Measurements from ENCODE around the gene IGSF21. TPM values are rescaled to one million over a fixed set of nuclear protein-coding genes. Genes with fewer than 3 reads are reported as not detected.

IGSF21 gene
- total RNA-seq, 4 donors from 2014 or later = 0.26 to 2.7 (median 0.88) TPM; not detected in 1

DNA sequence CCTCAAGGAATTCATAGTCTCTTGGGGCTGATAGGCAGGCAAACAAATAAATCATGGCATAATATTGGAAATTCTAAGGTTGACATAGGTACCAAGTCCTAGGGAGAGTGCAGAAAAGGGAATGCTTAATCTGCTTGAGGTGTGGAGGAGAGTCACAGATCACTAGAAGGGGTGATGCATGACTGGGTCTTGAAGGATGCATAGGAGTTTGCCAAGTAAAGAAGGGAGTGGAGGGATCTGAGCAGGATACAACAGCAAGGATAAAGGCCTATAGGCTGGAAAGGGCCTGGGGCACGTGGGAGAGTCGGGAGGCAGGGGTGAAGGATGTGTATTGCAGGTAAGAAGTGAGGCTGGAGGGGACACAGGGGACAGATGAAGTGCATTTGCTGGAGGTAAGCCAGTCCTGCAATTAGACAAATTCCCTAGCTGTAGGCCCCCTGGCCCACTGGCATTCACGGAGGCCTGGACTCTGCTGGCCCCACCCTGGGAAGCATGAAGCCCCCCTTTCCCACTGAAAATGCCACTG lies 15.9 kb downstream of the IGSF21 start:
- DNase-seq = no peak
- H3K4me1 ChIP-seq = no peaks in the 10 kb centered on the region
- TF ChIP-seq, protein P1, sequence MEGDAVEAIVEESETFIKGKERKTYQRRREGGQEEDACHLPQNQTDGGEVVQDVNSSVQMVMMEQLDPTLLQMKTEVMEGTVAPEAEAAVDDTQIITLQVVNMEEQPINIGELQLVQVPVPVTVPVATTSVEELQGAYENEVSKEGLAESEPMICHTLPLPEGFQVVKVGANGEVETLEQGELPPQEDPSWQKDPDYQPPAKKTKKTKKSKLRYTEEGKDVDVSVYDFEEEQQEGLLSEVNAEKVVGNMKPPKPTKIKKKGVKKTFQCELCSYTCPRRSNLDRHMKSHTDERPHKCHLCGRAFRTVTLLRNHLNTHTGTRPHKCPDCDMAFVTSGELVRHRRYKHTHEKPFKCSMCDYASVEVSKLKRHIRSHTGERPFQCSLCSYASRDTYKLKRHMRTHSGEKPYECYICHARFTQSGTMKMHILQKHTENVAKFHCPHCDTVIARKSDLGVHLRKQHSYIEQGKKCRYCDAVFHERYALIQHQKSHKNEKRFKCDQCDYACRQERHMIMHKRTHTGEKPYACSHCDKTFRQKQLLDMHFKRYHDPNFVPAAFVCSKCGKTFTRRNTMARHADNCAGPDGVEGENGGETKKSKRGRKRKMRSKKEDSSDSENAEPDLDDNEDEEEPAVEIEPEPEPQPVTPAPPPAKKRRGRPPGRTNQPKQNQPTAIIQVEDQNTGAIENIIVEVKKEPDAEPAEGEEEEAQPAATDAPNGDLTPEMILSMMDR (IDR thresholded peaks at IDR 0.05) = no peak
- TF ChIP-seq POLR2A (IDR thresholded peaks at IDR 0.05) = no peak
- no peaks in the 10 kb centered on the region for H3K9me3 ChIP-seq
- 43 to 49% methylated on average over 3 of the region's 3 CpGs for WGBS, 2 donors
- intact Hi-C loops (cut with DNase I) = no loop called here
- H3K4me3 ChIP-seq = no peak overlapping the region
- no peaks in the 10 kb centered on the region for H3K36me3 ChIP-seq
- peaks cover 0 to 43% (median 0%) of the 10 kb centered on the region in 4 donors for H3K27me3 ChIP-seq
- no peak overlapping the region for H3K27ac ChIP-seq

DNA sequence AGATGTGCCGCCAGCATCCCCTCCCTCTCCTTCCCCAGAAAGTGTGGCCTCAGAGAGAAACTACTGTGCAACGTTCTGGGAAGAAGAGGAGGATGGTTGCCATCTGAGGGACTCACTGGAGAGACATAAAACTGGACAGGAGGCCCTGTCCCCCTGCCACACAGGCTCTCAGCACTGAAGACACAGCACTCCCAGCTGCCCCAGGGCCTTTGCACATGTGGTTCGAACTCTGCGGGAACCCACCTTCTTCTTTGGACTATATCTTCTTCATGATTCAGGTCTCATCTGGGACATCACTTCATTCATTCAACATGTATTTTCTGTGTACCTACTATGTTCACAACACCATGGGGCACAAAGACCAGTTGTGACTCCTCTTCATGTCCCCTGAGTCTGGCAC lies 17.4 kb downstream of the IGSF21 start:
- no peak for TF ChIP-seq POLR2A (IDR thresholded peaks at IDR 0.05)
- TF ChIP-seq, protein P1 (IDR thresholded peaks at IDR 0.05) = no peak
- 78 to 83% methylated on average over 4 of the region's 4 CpGs for WGBS, 2 donors
- Histone ChIP-seq H3K4me1 (no peaks in the 10 kb centered on the region), H3K27me3 (peaks cover 0 to 39% (median 0%) of the 10 kb centered on the region in 4 donors), H3K36me3 (no peaks in the 10 kb centered on the region), H3K27ac (no peak overlapping the region), H3K9me3 (no peaks in the 10 kb centered on the region), H3K4me3 (no peak overlapping the region)
- no peak for DNase-seq
- intact Hi-C loops (cut with DNase I) = no loop called here

DNA sequence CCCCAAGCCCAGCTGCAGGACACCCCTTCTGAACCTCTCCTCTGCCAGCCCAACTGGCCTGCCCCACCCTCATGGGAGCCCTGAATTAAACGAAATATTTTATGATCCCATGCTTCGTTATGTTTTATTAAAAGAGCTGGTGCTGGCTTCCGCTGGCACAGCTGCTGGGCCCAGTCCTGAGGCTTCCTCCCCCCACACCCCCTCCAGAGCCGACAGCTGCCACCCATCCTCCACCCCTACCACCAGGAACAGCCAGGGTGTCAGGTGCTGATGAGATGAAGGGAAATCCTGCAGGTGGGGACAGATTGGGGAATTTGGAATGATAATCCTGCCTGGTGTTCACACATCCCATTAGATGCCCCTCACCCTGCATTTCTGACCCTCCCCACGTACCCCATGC lies 19.0 kb downstream of the IGSF21 start:
- no peaks in the 10 kb centered on the region for H3K4me1 ChIP-seq
- 29 to 61% methylated on average over 3 to 4 of the region's 5 CpGs for WGBS, 2 donors
- H3K27ac ChIP-seq = no peak overlapping the region
- no peak overlapping the region for H3K4me3 ChIP-seq
- DNase-seq = no peak
- H3K9me3 ChIP-seq = no peaks in the 10 kb centered on the region
- TF ChIP-seq POLR2A (IDR thresholded peaks at IDR 0.05) = no peak
- TF ChIP-seq, protein P1 (IDR thresholded peaks at IDR 0.05) = no peak
- no peaks in the 10 kb centered on the region for H3K36me3 ChIP-seq
- intact Hi-C loops (cut with DNase I) = no loop called here
- peaks cover 0 to 24% (median 0%) of the 10 kb centered on the region in 4 donors for H3K27me3 ChIP-seq

DNA sequence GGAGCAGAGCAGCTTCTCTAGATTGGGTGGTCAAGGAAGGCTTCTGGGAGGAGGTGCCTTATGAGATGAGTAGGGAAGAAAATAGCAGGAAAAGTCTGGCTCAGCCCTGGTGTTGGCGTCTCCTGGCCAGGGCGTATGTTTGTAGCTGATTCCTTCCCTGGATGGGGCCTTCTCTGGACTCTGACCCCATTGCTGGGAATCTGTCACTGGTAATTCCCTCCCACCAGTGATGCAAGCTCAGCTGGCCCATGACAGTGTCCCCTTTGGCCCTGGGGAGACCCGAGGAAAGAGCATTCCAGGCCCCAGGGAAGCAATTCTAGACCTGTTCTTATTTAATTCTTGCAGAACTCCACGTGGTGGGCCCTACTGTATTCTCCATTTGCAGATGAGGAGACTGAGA lies 20.7 kb downstream of the IGSF21 start:
- no peak for DNase-seq
- intact Hi-C loops (cut with DNase I) = no loop called here
- no peak overlapping the region for H3K27ac ChIP-seq
- H3K27me3 ChIP-seq = peaks cover 0 to 37% (median 0%) of the 10 kb centered on the region in 4 donors
- 13 to 53% methylated on average over 2 to 4 of the region's 4 CpGs for WGBS, 2 donors
- H3K9me3 ChIP-seq = no peaks in the 10 kb centered on the region
- H3K4me3 ChIP-seq = no peak overlapping the region
- no peaks in the 10 kb centered on the region for H3K36me3 ChIP-seq
- no peak for TF ChIP-seq POLR2A (IDR thresholded peaks at IDR 0.05)
- TF ChIP-seq, protein P1 (IDR thresholded peaks at IDR 0.05) = no peak
- H3K4me1 ChIP-seq = no peaks in the 10 kb centered on the region

DNA sequence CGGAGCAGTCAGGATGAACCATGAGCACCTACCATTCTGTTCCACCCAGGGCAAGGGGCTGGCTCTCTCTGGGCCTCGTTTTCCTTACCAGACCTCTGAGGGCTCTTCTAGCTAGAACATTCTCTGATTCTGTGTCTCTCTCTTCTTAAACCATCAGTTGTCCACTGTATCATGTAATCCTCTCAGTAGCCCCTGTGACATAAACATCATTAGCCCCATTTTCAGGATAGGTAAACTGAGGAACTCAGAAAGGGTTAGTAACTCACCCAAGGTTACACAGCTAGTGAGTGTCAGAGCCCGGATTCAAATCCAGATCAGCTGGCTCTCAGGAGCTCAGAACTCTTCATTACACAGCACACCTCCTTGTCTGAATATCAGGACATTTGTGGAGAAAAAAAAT lies 22.8 kb downstream of the IGSF21 start:
- Histone ChIP-seq H3K36me3 (no peaks in the 10 kb centered on the region), H3K4me3 (no peak overlapping the region), H3K27ac (no peak overlapping the region), H3K9me3 (no peaks in the 10 kb centered on the region), H3K27me3 (peaks cover 0 to 49% (median 0%) of the 10 kb centered on the region in 4 donors), H3K4me1 (no peaks in the 10 kb centered on the region)
- TF ChIP-seq POLR2A (IDR thresholded peaks at IDR 0.05) = no peak
- TF ChIP-seq, protein P1 (IDR thresholded peaks at IDR 0.05) = no peak
- DNase-seq = no peak
- intact Hi-C loops (cut with DNase I) = no loop called here
- WGBS, 2 donors = 38 to 45% methylated on average over 3 of the region's 3 CpGs
